ENCODE measurements around the gene CCDC14.

The CCDC14 gene

GRCh38 chr3:123877965-123878364, 83.1 kb downstream of the CCDC14 start:
- H3K4me3 ChIP-seq (ENCODE audit: low read depth, low read length): no peak overlapping the region
- TF ChIP-seq CTCF (IDR thresholded peaks at IDR 0.05; ENCODE audit: borderline replicate concordance, insufficient read depth, low read depth, low read length): no peak

GRCh38 chr3:123877466-123877865, 83.6 kb downstream of the CCDC14 start:
- H3K4me3 ChIP-seq (ENCODE audit: low read depth, low read length): no peak overlapping the region
- TF ChIP-seq CTCF (IDR thresholded peaks at IDR 0.05; ENCODE audit: borderline replicate concordance, insufficient read depth, low read depth, low read length): no peak

GRCh38 chr3:123876858-123877257, 84.2 kb downstream of the CCDC14 start:
- TF ChIP-seq CTCF (IDR thresholded peaks at IDR 0.05; ENCODE audit: borderline replicate concordance, insufficient read depth, low read depth, low read length): peak; percentile 10; the same call in 1 of the 2 replicates
- no peak overlapping the region for H3K4me3 ChIP-seq (ENCODE audit: low read depth, low read length)

- TF ChIP-seq CTCF (IDR thresholded peaks at IDR 0.05; ENCODE audit: borderline replicate concordance, insufficient read depth, low read depth, low read length): no peak
- no peak overlapping the region for H3K4me3 ChIP-seq (ENCODE audit: low read depth, low read length)
These were observed 88.4 kb downstream of the CCDC14 start for GRCh38 chr3:123872621-123873020.

- H3K4me3 ChIP-seq (ENCODE audit: low read depth, low read length): no peak overlapping the region
- TF ChIP-seq CTCF (IDR thresholded peaks at IDR 0.05; ENCODE audit: borderline replicate concordance, insufficient read depth, low read depth, low read length): no peak
These were observed 89.1 kb downstream of the CCDC14 start for GRCh38 chr3:123871946-123872345.

GRCh38 chr3:123870033-123870432, 91.0 kb downstream of the CCDC14 start:
- TF ChIP-seq CTCF (IDR thresholded peaks at IDR 0.05; ENCODE audit: borderline replicate concordance, insufficient read depth, low read depth, low read length): no peak
- H3K4me3 ChIP-seq (ENCODE audit: low read depth, low read length): no peak overlapping the region

GRCh38 chr3:123869165-123869564, 91.9 kb downstream of the CCDC14 start:
- no peak overlapping the region for H3K4me3 ChIP-seq (ENCODE audit: low read depth, low read length)
- TF ChIP-seq CTCF (IDR thresholded peaks at IDR 0.05; ENCODE audit: borderline replicate concordance, insufficient read depth, low read depth, low read length): no peak

Measured in GM12875 (cell line).